Thyroid gland (tissue), 4 donors: ENCODE results near the gene CHRNA7. TPM values are rescaled to one million over a fixed set of nuclear protein-coding genes. Genes with fewer than 3 reads are reported as not detected.
A peak's percentile ranks its signal among the peaks of the same experiment; 100 is the strongest.

Experiments used
- DNase-seq, 2 donors: peaks; one replicate each; pipeline ENCODE4 v3.0.0-alpha.2; 2019
- H3K27ac ChIP-seq, 3 donors: fragments of 200-600 bp; sonication (generic); 1 replicate in 2 of 3; 2 replicates in 1 of 3; pipeline ENCODE4 v1.5.1; 2016 to 2019; ENCODE audit warnings: mild to moderate bottlenecking in 1 of 3, moderate library complexity in 1 of 3
- H3K27me3 ChIP-seq: fragments of 200-600 bp; sonication (generic); one replicate; pipeline ENCODE4 v1.5.1; 2019
- H3K36me3 ChIP-seq, 2 donors: fragments of 200-600 bp; sonication (generic); one replicate each; pipeline ENCODE4 v1.5.1; 2016 to 2019
- H3K4me1 ChIP-seq, 2 donors: fragments of 200-600 bp; sonication (generic); one replicate each; pipeline ENCODE4 v1.5.1; 2017 to 2019
- H3K4me3 ChIP-seq, 3 donors: fragments of 200-600 bp; sonication (generic); replicated peaks in 1 of 3; 1 replicate in 2 of 3; 2 replicates in 1 of 3; pipeline ENCODE4 v1.5.1; 2016; ENCODE audit warnings: mild to moderate bottlenecking in 1 of 3
- H3K9me3 ChIP-seq: fragments of 200-600 bp; sonication (generic); one replicate; pipeline ENCODE4 v1.5.1; 2017
- POLR2A ChIP-seq, 2 donors: fragments of 450-650 bp; IDR thresholded peaks; one replicate each; pipeline ENCODE4 v1.6.1; 2017; ENCODE audit warnings: antibody characterized with exemption in 2 of 2, mild to moderate bottlenecking in 2 of 2, moderate library complexity in 1 of 2
- WGBS, 2 donors: methylation state at CpG; one replicate each; pipeline ENCODE4 v1.1.5; 2017; 5-methylcytosine and 5-hydroxymethylcytosine counted together
- intact Hi-C: fragments of 100-400 bp; cut with DNase I; formaldehyde crosslinking; loops from one replicate; pipeline ENCODE4 v1.15.1; 2023
- total RNA-seq, 4 donors: library from RNA; depleted of rRNA; stranded (reverse); fragments of >200 nt; gene quantifications; one replicate each; pipeline ENCODE4 v1.2.3, GENCODE V29; 2016
- TF ChIP-seq, protein P1 (sequence below), 6 experiments: fragments of 200-600 bp in 3 of 6; fragments of 450-650 bp in 3 of 6; sonication (generic) in 3 of 6; IDR thresholded peaks; one replicate each; pipeline ENCODE4 v1.5.1; 2016 to 2019; ENCODE audit warnings: antibody characterized with exemption in 6 of 6, mild to moderate bottlenecking in 2 of 6, inconsistent platforms in 1 of 6, moderate library complexity in 1 of 6

Gene CHRNA7
- total RNA-seq, 4 donors from 2014 or later = 10.2 to 12.6 (median 12.0) TPM

DNA sequence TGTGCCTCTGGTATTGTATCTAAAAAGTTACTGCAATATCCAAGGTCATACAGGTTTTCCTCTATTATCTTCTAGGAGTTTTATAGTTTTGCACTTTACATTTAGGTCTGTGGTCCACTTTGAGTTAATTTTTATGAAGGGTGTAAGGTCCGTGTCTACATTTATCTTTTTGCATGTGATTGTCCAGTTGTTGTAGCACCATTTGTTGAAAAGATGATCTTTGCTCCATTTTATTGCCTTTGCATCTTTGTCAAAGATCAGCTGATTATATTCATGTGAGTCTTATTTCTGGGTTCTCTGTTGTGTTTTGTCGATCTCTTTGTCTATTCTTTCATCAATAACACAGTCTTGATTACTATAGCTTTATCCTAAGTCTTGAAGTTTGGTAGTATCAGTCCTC, 6.7 kb downstream of the CHRNA7 start:
- no peaks in the 10 kb centered on the region for H3K36me3 ChIP-seq
- H3K27ac ChIP-seq = no peak overlapping the region
- no peak for DNase-seq
- no peaks in the 10 kb centered on the region for H3K9me3 ChIP-seq
- no peak overlapping the region for H3K4me3 ChIP-seq
- H3K4me1 ChIP-seq = peaks cover 0 to under 1% of the 10 kb centered on the region in 2 donors
- H3K27me3 ChIP-seq = no peaks in the 10 kb centered on the region
- WGBS, 2 donors = 93 to 94% methylated on average over 2 of the region's 2 CpGs
- TF ChIP-seq, protein P1, sequence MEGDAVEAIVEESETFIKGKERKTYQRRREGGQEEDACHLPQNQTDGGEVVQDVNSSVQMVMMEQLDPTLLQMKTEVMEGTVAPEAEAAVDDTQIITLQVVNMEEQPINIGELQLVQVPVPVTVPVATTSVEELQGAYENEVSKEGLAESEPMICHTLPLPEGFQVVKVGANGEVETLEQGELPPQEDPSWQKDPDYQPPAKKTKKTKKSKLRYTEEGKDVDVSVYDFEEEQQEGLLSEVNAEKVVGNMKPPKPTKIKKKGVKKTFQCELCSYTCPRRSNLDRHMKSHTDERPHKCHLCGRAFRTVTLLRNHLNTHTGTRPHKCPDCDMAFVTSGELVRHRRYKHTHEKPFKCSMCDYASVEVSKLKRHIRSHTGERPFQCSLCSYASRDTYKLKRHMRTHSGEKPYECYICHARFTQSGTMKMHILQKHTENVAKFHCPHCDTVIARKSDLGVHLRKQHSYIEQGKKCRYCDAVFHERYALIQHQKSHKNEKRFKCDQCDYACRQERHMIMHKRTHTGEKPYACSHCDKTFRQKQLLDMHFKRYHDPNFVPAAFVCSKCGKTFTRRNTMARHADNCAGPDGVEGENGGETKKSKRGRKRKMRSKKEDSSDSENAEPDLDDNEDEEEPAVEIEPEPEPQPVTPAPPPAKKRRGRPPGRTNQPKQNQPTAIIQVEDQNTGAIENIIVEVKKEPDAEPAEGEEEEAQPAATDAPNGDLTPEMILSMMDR (IDR thresholded peaks at IDR 0.05) = no peak
- TF ChIP-seq POLR2A (IDR thresholded peaks at IDR 0.05) = no peak
- intact Hi-C loops = no loop called here

- peaks cover 4 to 12% of the 10 kb centered on the region in 2 donors for H3K4me1 ChIP-seq
- no peak for DNase-seq
- no peaks in the 10 kb centered on the region for H3K9me3 ChIP-seq
- H3K36me3 ChIP-seq = no peaks in the 10 kb centered on the region
- no peak for TF ChIP-seq POLR2A (IDR thresholded peaks at IDR 0.05)
- TF ChIP-seq, protein P1 (IDR thresholded peaks at IDR 0.05) = no peak
- intact Hi-C loops = no loop called here
- no peak overlapping the region for H3K4me3 ChIP-seq
- 84 to 87% methylated on average over 7 of the region's 7 CpGs for WGBS, 2 donors
- H3K27me3 ChIP-seq = no peaks in the 10 kb centered on the region
- H3K27ac ChIP-seq = no peak overlapping the region
These were observed 11.0 kb downstream of the CHRNA7 start for GRCh38 chr15:32041294-32041693.

- H3K27me3 ChIP-seq = no peaks in the 10 kb centered on the region
- no peak overlapping the region for H3K4me3 ChIP-seq
- no peaks in the 10 kb centered on the region for H3K36me3 ChIP-seq
- intact Hi-C loops = no loop called here
- H3K4me1 ChIP-seq = peaks cover 4 to 12% of the 10 kb centered on the region in 2 donors
- no peak for DNase-seq
- H3K27ac ChIP-seq = no peak overlapping the region
- 0 to 6% methylated on average over 1 of the region's 1 CpG for WGBS, 2 donors
- H3K9me3 ChIP-seq = no peaks in the 10 kb centered on the region
- TF ChIP-seq, protein P1 (IDR thresholded peaks at IDR 0.05) = peak in 3 of 6 experiments; percentile 10 to 41 (median 39)
- TF ChIP-seq POLR2A (IDR thresholded peaks at IDR 0.05) = no peak
These were observed 12.1 kb downstream of the CHRNA7 start for GRCh38 chr15:32042269-32042972.

GRCh38 chr15:32053719-32054118, 23.4 kb downstream of the CHRNA7 start:
- Histone ChIP-seq H3K27me3 (no peaks in the 10 kb centered on the region), H3K9me3 (no peaks in the 10 kb centered on the region), H3K4me1 (no peaks in the 10 kb centered on the region), H3K4me3 (no peak overlapping the region), H3K27ac (no peak overlapping the region), H3K36me3 (no peaks in the 10 kb centered on the region)
- intact Hi-C loops = no loop called here
- TF ChIP-seq, protein P1 (IDR thresholded peaks at IDR 0.05) = no peak
- TF ChIP-seq POLR2A (IDR thresholded peaks at IDR 0.05) = no peak
- no peak for DNase-seq
- WGBS, 2 donors = 56 to 62% methylated on average over 5 of the region's 5 CpGs

- H3K36me3 ChIP-seq = no peaks in the 10 kb centered on the region
- no peaks in the 10 kb centered on the region for H3K9me3 ChIP-seq
- no peak for TF ChIP-seq POLR2A (IDR thresholded peaks at IDR 0.05)
- TF ChIP-seq, protein P1 (IDR thresholded peaks at IDR 0.05) = no peak
- intact Hi-C loops = no loop called here
- H3K4me1 ChIP-seq = no peaks in the 10 kb centered on the region
- no peak for DNase-seq
- no peak overlapping the region for H3K27ac ChIP-seq
- H3K27me3 ChIP-seq = no peaks in the 10 kb centered on the region
- no peak overlapping the region for H3K4me3 ChIP-seq
- WGBS, 2 donors = 71 to 79% methylated on average over 4 of the region's 4 CpGs
These were observed 27.6 kb downstream of the CHRNA7 start for GRCh38 chr15:32057876-32058425.
